H1 (cell line): ENCODE measurements around the gene HMGA1. TPM values are rescaled to one million over a fixed set of nuclear protein-coding genes. Genes with fewer than 3 reads are reported as not detected.
A peak's percentile ranks its signal among the peaks of the same experiment; 100 is the strongest.

Source experiments
- ASH2L ChIP-seq: fragments of 200-600, 300-600 bp; sonication (generic); IDR thresholded peaks from one replicate; pipeline ENCODE4 v1.7.1; 2017; ENCODE audit warnings: low read length
- RAD21 ChIP-seq, 2 experiments: IDR thresholded peaks in 1 of 2; conservative IDR thresholded peaks in 1 of 2; 2 replicates each; pipeline ENCODE4 v1.6.1; 2011; ENCODE audit warnings: low read depth in 2 of 2, low read length in 2 of 2, improper control_type of control experiment in 1 of 2, inconsistent platforms in 1 of 2, mild to moderate bottlenecking in 1 of 2, moderate library complexity in 1 of 2
- RFX5 ChIP-seq: IDR thresholded peaks from 2 replicates; pipeline ENCODE4 v1.6.1; 2011; ENCODE audit warnings: low read depth, low read length, improper control_type of control experiment, borderline replicate concordance
- ZNF274 ChIP-seq: IDR thresholded peaks from 2 replicates; pipeline ENCODE4 v1.7.0; 2012; ENCODE audit warnings: low read length, borderline replicate concordance; ENCODE audit errors: extremely low read depth
- polyA plus RNA-seq, 7 experiments: library from polyadenylated mRNA; depleted of rRNA in 3 of 7; stranded (reverse) in 5 of 7; unstranded in 2 of 7; fragments of >200 nt in 5 of 7; fragments of 200-250 nt in 2 of 7; gene quantifications; 1 replicate in 5 of 7; 2 replicates in 1 of 7; 4 replicates in 1 of 7; pipeline versions ENCODE4 v1.2.1 to v1.2.3, GENCODE V29; 2011 to 2013; ENCODE audit warnings: missing spikeins in 2 of 7, mixed read lengths in 2 of 7
- total RNA-seq: library from RNA; stranded (reverse); fragmentation: NEBNext Ultra II Directional; extraction: Animal tissue kit (Norgen Biotek cat#: 25700); gene quantifications from 2 replicates; pipeline ENCODE4 v1.2.1, GENCODE V29; 2021
- TF ChIP-seq, protein P1 (sequence below): IDR thresholded peaks from 2 replicates; pipeline ENCODE4 v1.6.1; 2012; ENCODE audit warnings: inconsistent platforms

HMGA1 gene
- total and polyA plus RNA-seq, 2 of the 8 experiments (the other 6 are each of a cell fraction or from before 2014, with no cell fraction given): 1,557 to 2,636 TPM

- TF ChIP-seq RFX5 (no peak), ASH2L (peak; percentile 43), RAD21 (IDR thresholded peaks at IDR 0.05 in 1 of 2, conservative IDR thresholded peaks at IDR 0.05 in 1 of 2; ENCODE audit: low read depth in 2 of 2, low read length in 2 of 2) (no peak), ZNF274 (no peak)
- TF ChIP-seq, protein P1, sequence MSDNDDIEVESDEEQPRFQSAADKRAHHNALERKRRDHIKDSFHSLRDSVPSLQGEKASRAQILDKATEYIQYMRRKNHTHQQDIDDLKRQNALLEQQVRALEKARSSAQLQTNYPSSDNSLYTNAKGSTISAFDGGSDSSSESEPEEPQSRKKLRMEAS: no peak
Observed at GRCh38 chr6:34223381-34223955, 13.2 kb upstream of the HMGA1 start (continued).
